ENCODE data around the gene SLC19A1.
A peak's percentile ranks its signal among the peaks of the same experiment; 100 is the strongest.

SLC19A1 gene

DNA sequence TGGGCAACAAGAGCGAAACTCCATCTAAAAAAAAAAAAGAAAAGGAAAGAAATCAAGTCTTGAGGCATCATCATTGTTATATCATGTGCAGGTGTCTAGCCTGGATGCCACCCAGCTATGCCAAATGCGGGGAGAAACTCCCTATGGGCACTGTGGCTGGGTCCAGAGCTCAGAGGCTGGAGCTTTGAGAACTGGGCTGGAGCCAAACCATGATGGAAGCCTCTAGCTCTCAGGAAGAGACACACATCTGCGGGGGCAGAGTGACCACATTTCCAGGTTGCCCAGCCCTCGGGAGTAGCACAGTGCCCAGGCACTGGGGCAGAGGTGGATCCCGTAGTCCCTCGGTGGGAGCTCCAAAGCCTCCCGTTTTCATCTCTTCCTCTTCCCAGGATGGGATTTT is 78.4 kb downstream of the SLC19A1 start:
- Histone ChIP-seq H3K4me3 (ENCODE audit: low read depth in 1 of 2, low read length in 2 of 2) (no peak overlapping the region), H3K4me1 (ENCODE audit: insufficient read depth, low read length) (no peaks in the 10 kb centered on the region), H3K27me3 (ENCODE audit: control insufficient read depth in 1 of 2, insufficient read depth in 2 of 2, low read length in 2 of 2) (no peaks in the 10 kb centered on the region), H3K9ac (ENCODE audit: low read length) (no peak overlapping the region), H3K36me3 (ENCODE audit: insufficient read depth, low read length) (no peaks in the 10 kb centered on the region), H3K9me3 (ENCODE audit: low read length) (no peaks in the 10 kb centered on the region), H3K27ac (ENCODE audit: low read depth, low read length) (no peak overlapping the region)

- Histone ChIP-seq H3K4me3 (ENCODE audit: low read depth in 1 of 2, low read length in 2 of 2) (no peak overlapping the region), H3K9ac (ENCODE audit: low read length) (no peak overlapping the region), H3K27ac (ENCODE audit: low read depth, low read length) (no peak overlapping the region), H3K9me3 (ENCODE audit: low read length) (no peaks in the 10 kb centered on the region), H3K4me1 (ENCODE audit: insufficient read depth, low read length) (no peaks in the 10 kb centered on the region), H3K36me3 (ENCODE audit: insufficient read depth, low read length) (no peaks in the 10 kb centered on the region), H3K27me3 (ENCODE audit: control insufficient read depth in 1 of 2, insufficient read depth in 2 of 2, low read length in 2 of 2) (no peaks in the 10 kb centered on the region)
Measured at GRCh38 chr21:45461806-45462341, 80.4 kb downstream of the SLC19A1 start.

DNA sequence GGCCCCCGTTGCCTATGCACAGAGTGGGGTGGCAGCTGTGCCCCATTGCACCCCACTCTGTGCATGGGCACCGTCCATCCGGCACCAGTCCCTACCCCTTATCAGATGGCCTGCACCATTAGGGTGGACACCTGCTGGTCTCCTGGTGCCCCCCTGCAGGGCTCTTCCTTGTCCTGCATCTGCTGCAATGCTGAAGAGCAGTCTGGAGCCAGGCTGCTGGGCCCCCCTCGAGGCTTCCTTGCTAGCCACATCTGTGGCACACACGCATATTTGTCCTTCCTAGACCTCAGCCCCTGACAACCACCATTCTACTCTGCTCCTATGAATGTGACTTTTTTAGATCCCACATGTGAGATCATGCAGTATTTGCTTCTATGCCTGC is 80.9 kb downstream of the SLC19A1 start:
- Histone ChIP-seq H3K36me3 (ENCODE audit: insufficient read depth, low read length) (no peaks in the 10 kb centered on the region), H3K27ac (ENCODE audit: low read depth, low read length) (no peak overlapping the region)

GRCh38 chr21:45460611-45461368 is 81.5 kb downstream of the SLC19A1 start:
- H3K27ac ChIP-seq (ENCODE audit: low read depth, low read length) = no peak overlapping the region
- H3K4me1 ChIP-seq (ENCODE audit: insufficient read depth, low read length) = no peaks in the 10 kb centered on the region
- H3K36me3 ChIP-seq (ENCODE audit: insufficient read depth, low read length) = no peaks in the 10 kb centered on the region

More for the DNA sequence above, 80.9 kb downstream of the SLC19A1 start:
- H3K27me3 ChIP-seq (ENCODE audit: control insufficient read depth in 1 of 2, insufficient read depth in 2 of 2, low read length in 2 of 2) = no peaks in the 10 kb centered on the region
- no peaks in the 10 kb centered on the region for H3K4me1 ChIP-seq (ENCODE audit: insufficient read depth, low read length)
- no peaks in the 10 kb centered on the region for H3K9me3 ChIP-seq (ENCODE audit: low read length)
- no peak overlapping the region for H3K4me3 ChIP-seq (ENCODE audit: low read depth in 1 of 2, low read length in 2 of 2)
- no peak overlapping the region for H3K9ac ChIP-seq (ENCODE audit: low read length)

DNA sequence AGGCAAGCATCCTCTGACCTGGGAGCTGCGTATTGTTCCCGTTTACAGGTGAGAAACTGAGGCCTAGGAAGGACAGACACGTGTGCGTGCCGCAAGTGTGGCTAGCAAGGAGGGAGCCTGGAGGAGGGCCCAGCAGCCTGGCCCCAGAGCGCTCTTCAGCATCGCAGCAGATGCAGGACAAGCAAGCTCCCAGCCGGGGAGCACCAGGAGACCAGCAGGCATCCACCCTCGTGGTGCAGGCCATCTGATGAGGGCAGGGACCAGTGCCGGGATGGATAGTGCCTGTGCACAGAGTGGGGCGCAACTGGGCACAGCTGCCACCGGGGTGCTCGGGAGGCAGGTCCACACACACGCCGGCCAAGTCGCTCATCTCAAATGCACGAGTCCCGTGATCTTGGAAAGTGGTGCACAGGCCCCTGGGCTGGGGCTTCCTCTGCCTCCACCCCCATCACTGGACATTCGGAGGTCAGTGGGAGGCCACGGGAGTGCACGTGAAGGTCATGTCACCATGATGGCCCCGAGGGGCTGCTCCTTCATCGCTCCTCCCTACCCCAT is 82.2 kb downstream of the SLC19A1 start:
- Histone ChIP-seq H3K4me3 (ENCODE audit: low read depth in 1 of 2, low read length in 2 of 2) (no peak overlapping the region), H3K27me3 (ENCODE audit: control insufficient read depth in 1 of 2, insufficient read depth in 2 of 2, low read length in 2 of 2) (no peaks in the 10 kb centered on the region), H3K36me3 (ENCODE audit: insufficient read depth, low read length) (no peaks in the 10 kb centered on the region), H3K4me1 (ENCODE audit: insufficient read depth, low read length) (peaks cover 2% of the 10 kb centered on the region), H3K9ac (ENCODE audit: low read length) (no peak overlapping the region), H3K9me3 (ENCODE audit: low read length) (no peaks in the 10 kb centered on the region), H3K27ac (ENCODE audit: low read depth, low read length) (no peak overlapping the region)

More at GRCh38 chr21:45460611-45461368, 81.5 kb downstream of the SLC19A1 start:
- no peak overlapping the region for H3K9ac ChIP-seq (ENCODE audit: low read length)
- no peaks in the 10 kb centered on the region for H3K9me3 ChIP-seq (ENCODE audit: low read length)
- no peaks in the 10 kb centered on the region for H3K27me3 ChIP-seq (ENCODE audit: control insufficient read depth in 1 of 2, insufficient read depth in 2 of 2, low read length in 2 of 2)
- no peak overlapping the region for H3K4me3 ChIP-seq (ENCODE audit: low read depth in 1 of 2, low read length in 2 of 2)

GRCh38 chr21:45459171-45460010 is 82.8 kb downstream of the SLC19A1 start:
- Histone ChIP-seq H3K9me3 (ENCODE audit: low read length) (no peaks in the 10 kb centered on the region), H3K27me3 (ENCODE audit: control insufficient read depth in 1 of 2, insufficient read depth in 2 of 2, low read length in 2 of 2) (no peaks in the 10 kb centered on the region), H3K9ac (ENCODE audit: low read length) (no peak overlapping the region), H3K36me3 (ENCODE audit: insufficient read depth, low read length) (no peaks in the 10 kb centered on the region), H3K4me3 (ENCODE audit: low read depth in 1 of 2, low read length in 2 of 2) (no peak overlapping the region), H3K4me1 (ENCODE audit: insufficient read depth, low read length) (peaks cover 8% of the 10 kb centered on the region), H3K27ac (ENCODE audit: low read depth, low read length) (no peak overlapping the region)

DNA sequence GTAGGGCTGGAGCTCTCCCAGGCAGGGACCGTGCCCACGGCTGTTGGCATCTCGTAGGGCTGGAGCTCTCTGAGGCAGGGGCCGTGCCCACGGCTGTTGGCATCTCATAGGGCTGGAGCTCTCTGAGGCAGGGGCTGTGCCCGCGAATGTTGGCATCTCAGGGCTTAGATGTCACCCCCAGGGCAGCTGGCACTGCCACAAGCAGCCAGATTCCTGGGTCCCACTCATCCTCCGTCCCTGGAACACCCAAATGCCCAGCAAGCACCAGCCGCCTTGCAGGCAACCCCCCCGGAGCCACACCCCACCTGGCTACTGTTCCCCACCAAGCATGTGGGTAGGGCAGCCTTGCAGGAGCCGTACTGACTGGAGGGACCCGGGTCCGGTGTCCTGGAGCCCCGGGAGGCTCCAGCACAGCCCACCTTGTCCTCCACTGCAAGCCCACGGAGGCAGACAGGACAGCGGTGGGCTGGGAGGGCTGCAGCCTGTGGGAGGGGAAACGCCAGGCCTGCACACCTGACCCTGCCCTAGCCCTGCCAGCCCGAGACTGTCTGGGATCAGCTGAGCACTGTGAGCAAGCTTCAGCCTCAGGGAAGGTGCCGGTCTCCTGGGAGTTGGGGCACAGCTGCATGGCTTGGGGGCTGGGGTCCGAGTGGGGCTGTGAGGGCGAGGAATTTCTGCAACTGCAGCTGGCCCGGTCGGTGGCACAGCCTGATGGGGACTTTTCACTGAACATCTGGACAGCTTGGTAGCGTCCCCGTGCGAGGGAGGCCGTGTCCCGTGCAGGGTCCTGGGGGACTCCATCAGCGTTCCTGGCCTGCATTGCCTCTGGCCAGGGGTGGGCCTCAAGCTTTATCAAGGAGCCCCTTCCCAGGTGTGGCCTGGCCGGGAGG is 83.7 kb downstream of the SLC19A1 start:
- Histone ChIP-seq H3K4me3 (ENCODE audit: low read depth in 1 of 2, low read length in 2 of 2) (no peak overlapping the region), H3K36me3 (ENCODE audit: insufficient read depth, low read length) (no peaks in the 10 kb centered on the region), H3K9me3 (ENCODE audit: low read length) (no peaks in the 10 kb centered on the region), H3K4me1 (ENCODE audit: insufficient read depth, low read length) (peaks cover 16% of the 10 kb centered on the region), H3K27me3 (ENCODE audit: control insufficient read depth in 1 of 2, insufficient read depth in 2 of 2, low read length in 2 of 2) (no peaks in the 10 kb centered on the region), H3K27ac (ENCODE audit: low read depth, low read length) (no peak overlapping the region), H3K9ac (ENCODE audit: low read length) (no peak overlapping the region)

DNA sequence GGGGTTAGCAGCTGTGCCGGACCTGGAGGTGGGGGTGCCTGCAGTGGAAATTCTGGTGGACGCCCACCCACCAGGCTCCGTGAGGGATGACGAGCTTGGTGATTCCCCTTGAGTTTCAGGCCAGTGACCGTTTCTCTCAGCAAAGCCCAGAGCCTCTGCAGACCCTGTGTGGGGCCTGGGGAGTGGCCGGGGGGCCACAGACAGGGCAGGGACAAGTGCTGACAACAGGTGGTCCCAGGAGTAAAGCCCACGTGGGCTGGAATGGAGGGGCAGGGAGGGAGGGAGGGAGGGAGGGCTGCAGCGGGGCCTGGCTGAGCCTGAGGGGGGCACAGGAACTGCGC is 84.4 kb downstream of the SLC19A1 start:
- Histone ChIP-seq H3K36me3 (ENCODE audit: insufficient read depth, low read length) (no peaks in the 10 kb centered on the region), H3K9me3 (ENCODE audit: low read length) (no peaks in the 10 kb centered on the region), H3K4me3 (ENCODE audit: low read depth in 1 of 2, low read length in 2 of 2) (no peak overlapping the region), H3K27ac (ENCODE audit: low read depth, low read length) (no peak overlapping the region), H3K9ac (ENCODE audit: low read length) (no peak overlapping the region), H3K27me3 (ENCODE audit: control insufficient read depth in 1 of 2, insufficient read depth in 2 of 2, low read length in 2 of 2) (no peaks in the 10 kb centered on the region), H3K4me1 (ENCODE audit: insufficient read depth, low read length) (peaks cover 16% of the 10 kb centered on the region)

- no peak overlapping the region for H3K27ac ChIP-seq (ENCODE audit: low read depth, low read length)
- H3K27me3 ChIP-seq (ENCODE audit: control insufficient read depth in 1 of 2, insufficient read depth in 2 of 2, low read length in 2 of 2) = no peaks in the 10 kb centered on the region
- peak overlapping the region in 1 of 2 donors; percentile 11 for H3K4me3 ChIP-seq (ENCODE audit: low read depth in 1 of 2, low read length in 2 of 2)
- H3K36me3 ChIP-seq (ENCODE audit: insufficient read depth, low read length) = no peaks in the 10 kb centered on the region
- peaks cover 16% of the 10 kb centered on the region for H3K4me1 ChIP-seq (ENCODE audit: insufficient read depth, low read length)
- no peak overlapping the region for H3K9ac ChIP-seq (ENCODE audit: low read length)
- H3K9me3 ChIP-seq (ENCODE audit: low read length) = no peaks in the 10 kb centered on the region
Measured at GRCh38 chr21:45457161-45457831, 84.9 kb downstream of the SLC19A1 start.

GRCh38 chr21:45456584-45457160 is 85.6 kb downstream of the SLC19A1 start:
- H3K36me3 ChIP-seq (ENCODE audit: insufficient read depth, low read length) = no peaks in the 10 kb centered on the region
- no peaks in the 10 kb centered on the region for H3K27me3 ChIP-seq (ENCODE audit: control insufficient read depth in 1 of 2, insufficient read depth in 2 of 2, low read length in 2 of 2)
- no peak overlapping the region for H3K27ac ChIP-seq (ENCODE audit: low read depth, low read length)
- H3K9ac ChIP-seq (ENCODE audit: low read length) = no peak overlapping the region
- no peaks in the 10 kb centered on the region for H3K9me3 ChIP-seq (ENCODE audit: low read length)
- H3K4me3 ChIP-seq (ENCODE audit: low read depth in 1 of 2, low read length in 2 of 2) = peak overlapping the region in 1 of 2 donors; percentile 11
- H3K4me1 ChIP-seq (ENCODE audit: insufficient read depth, low read length) = peaks cover 16% of the 10 kb centered on the region

Measured in muscle layer of colon (tissue), 2 donors.